Endothelial cell of umbilical vein (primary cell): ENCODE results near the gene CD68. TPM values are rescaled to one million over a fixed set of nuclear protein-coding genes. Genes with fewer than 3 reads are reported as not detected.

Experiments
- BruUV-seq: library from RNA; stranded (reverse); fragments of 400-500 nt; replicated peaks from 2 replicates; lab custom pipeline; 2021; lab: Mats Ljungman, UMichigan
- CTCF ChIA-PET: fragments of 300-600, 350-600 bp; sonication (Branson Sonifier 250); formaldehyde crosslinking; loops from one replicate; lab custom pipeline; 2021; ENCODE audit warnings: antibody characterized with exemption, inconsistent platforms; lab: Charles Lee
- POLR2A ChIA-PET: fragments of 300-600, 350-600 bp; sonication (Branson Sonifier 250); formaldehyde crosslinking; loops from one replicate; lab custom pipeline; 2021; ENCODE audit warnings: antibody characterized with exemption, inconsistent platforms; lab: Charles Lee
- DNase-seq: peaks from one replicate; pipeline ENCODE4 v3.0.0-alpha.2; 2011; ENCODE audit warnings: low read depth, low spot score
- FAIRE-seq: peaks from 2 replicates; lab custom pipeline; 2011; peaks lifted over from hg19 to GRCh38; lab: Jason Lieb, UNC
- H2AFZ ChIP-seq: 2 replicates; pipeline ENCODE4 v1.6.0; 2012; ENCODE audit warnings: low read depth, low read length, control low read depth, inconsistent platforms
- H3K27ac ChIP-seq: 2 replicates; pipeline ENCODE4 v1.5.1; 2011; ENCODE audit warnings: low read depth, mild to moderate bottlenecking, control low read depth, low read length, moderate library complexity; ENCODE audit not compliant: insufficient read depth
- H3K27me3 ChIP-seq, 2 experiments: 2 replicates each; pipeline versions ENCODE4 v1.6.0 to v1.6.1; 2011; ENCODE audit warnings: low read length in 2 of 2, mixed read lengths in 1 of 2; ENCODE audit not compliant: control insufficient read depth in 2 of 2, insufficient read depth in 2 of 2
- H3K36me3 ChIP-seq, 2 experiments: 2 replicates in 1 of 2; 3 replicates in 1 of 2; pipeline ENCODE4 v1.5.1; 2011; ENCODE audit warnings: low read length in 2 of 2, mild to moderate bottlenecking in 1 of 2, moderate library complexity in 1 of 2; ENCODE audit not compliant: control insufficient read depth in 2 of 2, insufficient read depth in 2 of 2; ENCODE audit errors: extremely low read depth in 1 of 2
- H3K4me1 ChIP-seq: 3 replicates; pipeline ENCODE4 v1.5.1; 2011; ENCODE audit warnings: mild to moderate bottlenecking, low read length; ENCODE audit not compliant: control insufficient read depth, insufficient read depth; ENCODE audit errors: extremely low read depth
- H3K4me2 ChIP-seq: 2 replicates; pipeline ENCODE4 v1.6.1; 2011; ENCODE audit warnings: low read length, control low read depth, mixed read lengths; ENCODE audit not compliant: insufficient read depth
- H3K4me3 ChIP-seq, 3 experiments: fragments of 200-600 bp in 1 of 3; sonication (generic), shearing (Covaris generic) in 1 of 3; replicated peaks in 1 of 3; 2 replicates each; pipeline ENCODE4 v1.5.1; 2011 to 2016; ENCODE audit warnings: control low read depth in 3 of 3, low read length in 3 of 3, mild to moderate bottlenecking in 2 of 3, inconsistent platforms in 1 of 3, low read depth in 1 of 3, moderate library complexity in 1 of 3; ENCODE audit not compliant: insufficient read depth in 1 of 3
- H3K79me2 ChIP-seq: 2 replicates; pipeline ENCODE4 v1.6.0; 2012; ENCODE audit warnings: low read length, inconsistent platforms; ENCODE audit not compliant: control insufficient read depth, insufficient read depth
- H3K9ac ChIP-seq: replicated peaks from 2 replicates; pipeline ENCODE3; 2011; ENCODE audit warnings: low read length, control low read depth; ENCODE audit not compliant: insufficient read depth; ENCODE audit errors: extremely low read depth
- H3K9me1 ChIP-seq: replicated peaks from 3 replicates; pipeline ENCODE4 v1.6.0; 2011; ENCODE audit warnings: mild to moderate bottlenecking, low read length; ENCODE audit not compliant: control insufficient read depth, insufficient read depth; ENCODE audit errors: extremely low read depth
- H3K9me3 ChIP-seq: replicated peaks from 2 replicates; pipeline ENCODE4 v1.5.1; 2012; ENCODE audit warnings: low read length, inconsistent platforms; ENCODE audit not compliant: control insufficient read depth, insufficient read depth
- H4K20me1 ChIP-seq: replicated peaks from 2 replicates; pipeline ENCODE3; 2011; ENCODE audit warnings: mild to moderate bottlenecking, low read length; ENCODE audit not compliant: control insufficient read depth, insufficient read depth; ENCODE audit errors: extremely low read depth
- EZH2 ChIP-seq: IDR thresholded peaks from 2 replicates; pipeline ENCODE4 v1.6.1; 2012; ENCODE audit warnings: borderline replicate concordance, low read depth, mild to moderate bottlenecking, moderate library complexity, low read length, inconsistent platforms; ENCODE audit not compliant: severe bottlenecking
- FOS ChIP-seq: IDR thresholded peaks from 2 replicates; pipeline ENCODE4 v1.6.1; 2011; ENCODE audit warnings: mild to moderate bottlenecking, low read length, moderate library complexity, borderline replicate concordance; ENCODE audit not compliant: insufficient read depth
- GATA2 ChIP-seq: IDR thresholded peaks from 2 replicates; pipeline ENCODE4 v1.7.0; 2011; ENCODE audit warnings: low read depth, mild to moderate bottlenecking, moderate library complexity, mixed read lengths, low read length; ENCODE audit not compliant: insufficient read length, insufficient read depth
- JUN ChIP-seq: IDR thresholded peaks from 2 replicates; pipeline ENCODE4 v1.6.1; 2011; ENCODE audit warnings: borderline replicate concordance, low read depth; ENCODE audit not compliant: insufficient read length, insufficient read depth
- MYC ChIP-seq: IDR thresholded peaks from one replicate; pipeline ENCODE4 v1.6.1; 2011; ENCODE audit warnings: mild to moderate bottlenecking, low read depth, low read length
- POLR2A ChIP-seq: IDR thresholded peaks from 2 replicates; pipeline ENCODE4 v1.6.1; 2012; ENCODE audit warnings: low read depth, mild to moderate bottlenecking, control low read depth, low read length
- POLR2AphosphoS5 ChIP-seq: IDR thresholded peaks from 2 replicates; pipeline ENCODE4 v1.6.1; 2012; ENCODE audit warnings: low read depth, mild to moderate bottlenecking, control low read depth, low read length, moderate library complexity; ENCODE audit not compliant: insufficient read depth
- dilution Hi-C: fragments of 300-500 bp; cut with MboI; formaldehyde crosslinking; loops from one replicate; pipeline ENCODE4 v1.15.0; 2019; ENCODE audit warnings: low sequenced_read_pairs; ENCODE audit not compliant: extremely low pct_ligation_motif_present
- intact Hi-C: fragments of 100-400 bp; cut with micrococcal nuclease; formaldehyde crosslinking; loops from one replicate; pipeline ENCODE4 v1.10.0; 2022
- polyA plus RNA-seq, 4 experiments: library from polyadenylated mRNA; depleted of rRNA in 3 of 4; stranded (reverse) in 3 of 4; unstranded in 1 of 4; fragments of >200 nt; gene quantifications; 2 replicates each; pipeline versions ENCODE4 v1.2.1 to v1.2.3, GENCODE V29; 2011 to 2012; ENCODE audit warnings: missing spikeins in 1 of 4
- total RNA-seq: library from RNA; stranded (reverse); gene quantifications from 2 replicates; pipeline ENCODE4 v1.2.3, GENCODE V29; 2021
- TF ChIP-seq, protein P1 (sequence below), 2 donors: IDR thresholded peaks; 1 replicate in 1 of 2; 2 replicates in 1 of 2; pipeline ENCODE4 v1.5.1; 2011; ENCODE audit warnings: low read length in 2 of 2, mild to moderate bottlenecking in 2 of 2, moderate library complexity in 2 of 2, control low read depth in 1 of 2, inconsistent platforms in 1 of 2, low read depth in 1 of 2; ENCODE audit not compliant: insufficient read depth in 1 of 2; ENCODE audit errors: extremely low read depth in 1 of 2
- TF ChIP-seq, protein P2 (sequence below): IDR thresholded peaks from 2 replicates; pipeline ENCODE4 v1.6.1; 2011; ENCODE audit not compliant: insufficient read depth, insufficient read length

Gene CD68
- total and polyA plus RNA-seq, 2 donors (not counting 3 experiments of a cell fraction or from before 2014, with no cell fraction given): 2.9 to 30.8 TPM

DNA sequence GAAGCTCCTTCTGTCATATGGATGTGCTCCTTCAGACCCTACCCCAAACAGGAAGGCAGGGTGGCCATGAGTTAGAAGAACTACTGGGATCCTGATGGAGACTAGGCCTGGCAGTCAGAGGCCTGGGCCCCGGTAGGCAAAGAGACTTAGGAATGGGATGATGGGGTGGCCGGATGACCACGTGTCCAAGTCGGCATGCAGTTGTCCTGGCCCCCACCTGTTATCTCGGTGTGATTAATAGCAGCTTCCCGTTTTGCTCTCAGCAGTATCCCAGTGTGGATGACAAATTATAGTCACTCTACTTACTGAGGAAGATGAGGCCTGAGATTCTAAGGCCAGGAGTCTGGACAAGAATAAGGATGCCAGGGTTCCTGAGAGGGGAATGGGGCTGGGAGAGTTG is 29.1 kb upstream of the CD68 start:
- Histone ChIP-seq H3K27me3 (no peaks in the 10 kb centered on the region), H3K79me2 (no peaks in the 10 kb centered on the region), H3K4me3 (no peak overlapping the region), H2AFZ (no peak overlapping the region), H3K4me1 (peaks cover 10% of the 10 kb centered on the region), H3K27ac (no peak overlapping the region), H4K20me1 (no peaks in the 10 kb centered on the region), H3K9ac (no peak overlapping the region), H3K36me3 (no peaks in the 10 kb centered on the region), H3K4me2 (no peak overlapping the region), H3K9me3 (no peaks in the 10 kb centered on the region), H3K9me1 (no peaks in the 10 kb centered on the region)
- intact Hi-C loops: no loop called here
- TF ChIP-seq, protein P1, sequence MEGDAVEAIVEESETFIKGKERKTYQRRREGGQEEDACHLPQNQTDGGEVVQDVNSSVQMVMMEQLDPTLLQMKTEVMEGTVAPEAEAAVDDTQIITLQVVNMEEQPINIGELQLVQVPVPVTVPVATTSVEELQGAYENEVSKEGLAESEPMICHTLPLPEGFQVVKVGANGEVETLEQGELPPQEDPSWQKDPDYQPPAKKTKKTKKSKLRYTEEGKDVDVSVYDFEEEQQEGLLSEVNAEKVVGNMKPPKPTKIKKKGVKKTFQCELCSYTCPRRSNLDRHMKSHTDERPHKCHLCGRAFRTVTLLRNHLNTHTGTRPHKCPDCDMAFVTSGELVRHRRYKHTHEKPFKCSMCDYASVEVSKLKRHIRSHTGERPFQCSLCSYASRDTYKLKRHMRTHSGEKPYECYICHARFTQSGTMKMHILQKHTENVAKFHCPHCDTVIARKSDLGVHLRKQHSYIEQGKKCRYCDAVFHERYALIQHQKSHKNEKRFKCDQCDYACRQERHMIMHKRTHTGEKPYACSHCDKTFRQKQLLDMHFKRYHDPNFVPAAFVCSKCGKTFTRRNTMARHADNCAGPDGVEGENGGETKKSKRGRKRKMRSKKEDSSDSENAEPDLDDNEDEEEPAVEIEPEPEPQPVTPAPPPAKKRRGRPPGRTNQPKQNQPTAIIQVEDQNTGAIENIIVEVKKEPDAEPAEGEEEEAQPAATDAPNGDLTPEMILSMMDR (IDR thresholded peaks at IDR 0.05; ENCODE audit: extremely low read depth in 1 of 2, insufficient read depth in 1 of 2, low read depth in 1 of 2, low read length in 2 of 2): no peak
- TF ChIP-seq GATA2: no peak
- DNase-seq: no peak
- dilution Hi-C loops: no loop called here
- FAIRE-seq: no peak
- POLR2A ChIA-PET: no interaction called here
- CTCF ChIA-PET: interaction anchor here (1.4 to 5.1 kb wide), 3 partner anchors 10 to 36 kb away, joined by 4 to 32 read pairs (median 20); no protein-coding TSS in a partner anchor
- no TSS peak for BruUV-seq

DNA sequence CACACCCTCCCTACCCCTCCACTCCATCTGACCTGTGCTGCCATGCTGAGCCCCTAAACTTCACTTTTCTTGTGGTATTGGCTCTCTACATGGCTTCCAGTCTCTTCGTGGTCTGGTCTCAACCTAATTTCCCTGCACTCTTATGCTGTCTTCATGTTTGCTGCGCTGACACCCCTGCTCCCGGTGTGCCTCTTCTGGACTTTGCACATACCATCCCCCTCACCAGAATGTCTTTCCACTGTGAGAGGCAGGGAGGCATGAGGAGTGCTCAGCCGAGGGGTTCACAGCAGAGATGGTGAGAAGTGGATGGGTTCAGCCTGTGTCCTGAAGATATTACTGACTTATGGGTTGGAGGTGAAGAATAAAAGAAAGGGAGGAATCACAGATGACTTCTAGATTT is 28.0 kb upstream of the CD68 start:
- dilution Hi-C loops (no loop called here), intact Hi-C loops (no loop called here)
- Histone ChIP-seq H3K4me3 (no peak overlapping the region), H4K20me1 (no peaks in the 10 kb centered on the region), H3K36me3 (no peaks in the 10 kb centered on the region), H3K27me3 (no peaks in the 10 kb centered on the region), H3K9me1 (no peaks in the 10 kb centered on the region), H3K9me3 (no peaks in the 10 kb centered on the region), H3K79me2 (no peaks in the 10 kb centered on the region), H2AFZ (no peak overlapping the region), H3K9ac (no peak overlapping the region), H3K4me1 (peaks cover 10% of the 10 kb centered on the region), H3K4me2 (no peak overlapping the region), H3K27ac (no peak overlapping the region)
- DNase-seq (no peak), FAIRE-seq (no peak)
- TF ChIP-seq EZH2 (no peak), MYC (no peak), JUN (no peak), POLR2A (no peak), FOS (no peak), GATA2 (no peak), POLR2AphosphoS5 (no peak)
- TF ChIP-seq, protein P1 (IDR thresholded peaks at IDR 0.05; ENCODE audit: extremely low read depth in 1 of 2, insufficient read depth in 1 of 2, low read depth in 1 of 2, low read length in 2 of 2): no peak
- TF ChIP-seq, protein P2, sequence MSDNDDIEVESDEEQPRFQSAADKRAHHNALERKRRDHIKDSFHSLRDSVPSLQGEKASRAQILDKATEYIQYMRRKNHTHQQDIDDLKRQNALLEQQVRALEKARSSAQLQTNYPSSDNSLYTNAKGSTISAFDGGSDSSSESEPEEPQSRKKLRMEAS: no peak
- no TSS peak for BruUV-seq
- ChIA-PET POLR2A (no interaction called here), CTCF (interaction anchor here (1.8 to 4.7 kb wide), 2 partner anchors 9 to 37 kb away, joined by 7 to 25 read pairs; no protein-coding TSS in a partner anchor)
